Stimulated activated CD8-positive, alpha-beta memory T cell treated with anti-CD3 and anti-CD28 coated beads, Interleukin-7, amount 100 ng/mL, for 4 hours (primary cell): ENCODE measurements around the gene KLF16.
"Not testable (repeated sequence)": the region's sequence is repeated elsewhere in the genome, so short reads cannot be mapped to it uniquely, and the experiment has no call there.

Experiments used
- DNase-seq, 2 donors: peaks; one replicate each; pipeline ENCODE4 v3.0.0-alpha.2; 2020; ENCODE audit warnings: low read depth in 2 of 2

The KLF16 gene

GRCh38 chr19:1863328-1863637 lies at the start of gene KLF16:
KLF16 (minus strand) TSS chr19:1863579; CDS start chr19:1863497, 82 bp downstream.
- no peak for DNase-seq

GRCh38 chr19:1912760-1913505 lies 49.6 kb upstream of the KLF16 start:
- no peak for DNase-seq

GRCh38 chr19:1911995-1912394 lies 48.6 kb upstream of the KLF16 start:
- DNase-seq = no peak

GRCh38 chr19:1911098-1911497 lies 47.7 kb upstream of the KLF16 start:
- peak in 1 of 2 donors; percentile 32 for DNase-seq

- DNase-seq = no peak
Observed at GRCh38 chr19:1910177-1910576, 46.8 kb upstream of the KLF16 start.

GRCh38 chr19:1909761-1910080 lies 46.3 kb upstream of the KLF16 start:
- no peak for DNase-seq

- no peak for DNase-seq
Observed at GRCh38 chr19:1908364-1908678, 44.9 kb upstream of the KLF16 start.

- no peak for DNase-seq
Observed at GRCh38 chr19:1907563-1908363, 44.4 kb upstream of the KLF16 start.

- no peak for DNase-seq
Observed at GRCh38 chr19:1906985-1907562, 43.7 kb upstream of the KLF16 start.

GRCh38 chr19:1905863-1906375 lies 42.5 kb upstream of the KLF16 start:
- DNase-seq = no peak

GRCh38 chr19:1905110-1905862 lies 41.9 kb upstream of the KLF16 start, which contains the start of the genes ADAT3 and SCAMP4:
ADAT3 (plus strand) TSS chr19:1905399; CDS start chr19:1912048, 6,649 bp downstream.
SCAMP4 (plus strand) TSS chr19:1905399; CDS start chr19:1915020, 9,621 bp downstream.
- peak; percentile 96 to 99 for DNase-seq

- no peak for DNase-seq
Observed at GRCh38 chr19:1904860-1905109, 41.4 kb upstream of the KLF16 start.

- no peak for DNase-seq
Observed at GRCh38 chr19:1902923-1903322, 39.5 kb upstream of the KLF16 start.

GRCh38 chr19:1901940-1902404 lies 38.6 kb upstream of the KLF16 start:
- DNase-seq = no peak

- DNase-seq = no peak
Observed at GRCh38 chr19:1896508-1896907, 33.1 kb upstream of the KLF16 start.

- DNase-seq = no peak
Observed at GRCh38 chr19:1893791-1894190, 30.4 kb upstream of the KLF16 start.

- no peak for DNase-seq
Observed at GRCh38 chr19:1889907-1890306, 26.5 kb upstream of the KLF16 start.

- DNase-seq = no peak
Observed at GRCh38 chr19:1888385-1888784, 25.0 kb upstream of the KLF16 start.

GRCh38 chr19:1886360-1886759 lies 23.0 kb upstream of the KLF16 start:
- DNase-seq = not testable (repeated sequence)

- DNase-seq = peak; percentile 88 to 93
Observed at GRCh38 chr19:1885398-1886119, 22.2 kb upstream of the KLF16 start, which contains the start of gene ABHD17A. ABHD17A (minus strand) TSS chr19:1885496; CDS start chr19:1881566, 3,930 bp downstream.

- no peak for DNase-seq
Observed at GRCh38 chr19:1884719-1885334, 21.4 kb upstream of the KLF16 start.
